RPMI8226 (cell line): ENCODE measurements around the gene POTEE.
"Not testable (repeated sequence)": the region's sequence is repeated elsewhere in the genome, so short reads cannot be mapped to it uniquely, and the experiment has no call there.

ENCODE experiments used
- DNase-seq: peaks from one replicate; pipeline ENCODE4 v3.0.0-alpha.2; 2015

The POTEE gene

GRCh38 chr2:131209030-131209772, at the start of gene POTEE:
Gene POTEE (plus strand): TSS chr2:131209536. CDS start chr2:131218403, 8,867 bp downstream.
- not testable (repeated sequence) for DNase-seq

- not testable (repeated sequence) for DNase-seq
Measured at GRCh38 chr2:131165562-131165961, 43.8 kb upstream of the POTEE start.

GRCh38 chr2:131168538-131168937, 40.8 kb upstream of the POTEE start:
- DNase-seq, result no peak

- not testable (repeated sequence) for DNase-seq
Measured at GRCh38 chr2:131178050-131178449, 31.3 kb upstream of the POTEE start.

GRCh38 chr2:131178721-131179418, 30.5 kb upstream of the POTEE start:
- DNase-seq, result not testable (repeated sequence)

- not testable (repeated sequence) for DNase-seq
Measured at GRCh38 chr2:131181451-131181850, 27.9 kb upstream of the POTEE start.

- not testable (repeated sequence) for DNase-seq
Measured at GRCh38 chr2:131193421-131193820, 15.9 kb upstream of the POTEE start.

- not testable (repeated sequence) for DNase-seq
Measured at GRCh38 chr2:131196186-131196585, 13.2 kb upstream of the POTEE start.

- no peak for DNase-seq
Measured at GRCh38 chr2:131201098-131201497, 8.2 kb upstream of the POTEE start.

GRCh38 chr2:131207839-131208238, 1.5 kb upstream of the POTEE start:
- not testable (repeated sequence) for DNase-seq

GRCh38 chr2:131209773-131210104, 403 bp downstream of the POTEE start:
- DNase-seq, result not testable (repeated sequence)

GRCh38 chr2:131210434-131211211, 1.3 kb downstream of the POTEE start:
- not testable (repeated sequence) for DNase-seq

- DNase-seq, result not testable (repeated sequence)
Measured at GRCh38 chr2:131217238-131217986, 8.1 kb downstream of the POTEE start.

- peak; percentile 84 for DNase-seq
Measured at GRCh38 chr2:131235543-131236449, 26.5 kb downstream of the POTEE start.
